ENCODE results near the gene IRAK2. TPM values are rescaled to one million over a fixed set of nuclear protein-coding genes. Genes with fewer than 3 reads are reported as not detected.

IRAK2 gene
- total and polyA plus RNA-seq, 12 donors: 0.73 to 3.6 (median 1.3) TPM

DNA sequence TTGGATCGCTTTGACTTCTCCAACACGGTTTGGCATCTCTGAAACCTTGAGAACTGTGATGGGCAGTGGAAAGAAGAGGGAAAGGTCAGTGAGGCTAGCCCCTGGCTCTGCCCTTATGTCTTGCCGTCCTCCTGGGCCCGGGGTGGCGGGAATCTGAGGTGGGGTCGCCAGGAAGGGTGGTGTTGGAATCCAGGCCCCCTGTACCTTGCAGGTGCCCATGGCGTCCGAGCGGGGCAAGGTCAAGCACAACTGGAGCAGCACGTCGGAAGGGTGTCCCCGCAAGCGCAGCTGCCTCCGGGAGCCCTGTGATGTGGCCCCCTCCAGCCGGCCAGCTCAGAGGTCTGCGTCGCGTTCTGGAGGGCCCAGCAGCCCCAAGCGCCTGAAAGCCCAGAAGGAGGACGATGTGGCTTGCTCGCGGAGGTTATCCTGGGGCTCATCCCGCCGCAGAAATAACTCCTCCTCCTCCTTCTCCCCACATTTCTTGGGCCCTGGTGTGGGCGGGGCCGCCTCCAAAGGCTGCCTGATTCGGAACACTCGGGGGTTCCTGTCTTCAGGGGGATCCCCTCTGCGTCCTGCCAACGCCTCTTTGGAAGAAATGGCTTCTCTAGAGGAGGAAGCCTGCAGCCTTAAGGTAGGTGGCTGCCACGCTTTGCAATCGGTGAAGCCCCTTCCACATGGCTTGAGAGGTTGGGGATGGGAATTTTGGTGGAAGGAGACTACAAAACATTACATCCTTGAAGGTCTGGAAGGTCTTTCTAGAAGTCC is 84.4 kb downstream of the IRAK2 start:
- DNase-seq (peak in 1 of 2 donors; percentile 29), ATAC-seq (peak in 6 of 8 donors; percentile 10 to 32 (median 14))
- Histone ChIP-seq H3K27me3 (no peaks in the 10 kb centered on the region), H3K27ac (peak overlapping the region in 9 of 10 donors; percentile 71 to 97 (median 92)), H3K9me3 (peaks cover 0 to 26% (median 10%) of the 10 kb centered on the region in 11 donors), H3K36me3 (peaks cover 0 to 45% (median 4%) of the 10 kb centered on the region in 9 donors), H3K4me3 (peak overlapping the region; percentile 64 to 92 (median 72)), H3K4me1 (peaks cover 9 to 42% (median 36%) of the 10 kb centered on the region in 9 donors)
- WGBS, 2 donors: 2% methylated on average over 32 of the region's 32 CpGs
- intact Hi-C loops (cut with DNase I): no loop called here
- TF ChIP-seq, protein P1, sequence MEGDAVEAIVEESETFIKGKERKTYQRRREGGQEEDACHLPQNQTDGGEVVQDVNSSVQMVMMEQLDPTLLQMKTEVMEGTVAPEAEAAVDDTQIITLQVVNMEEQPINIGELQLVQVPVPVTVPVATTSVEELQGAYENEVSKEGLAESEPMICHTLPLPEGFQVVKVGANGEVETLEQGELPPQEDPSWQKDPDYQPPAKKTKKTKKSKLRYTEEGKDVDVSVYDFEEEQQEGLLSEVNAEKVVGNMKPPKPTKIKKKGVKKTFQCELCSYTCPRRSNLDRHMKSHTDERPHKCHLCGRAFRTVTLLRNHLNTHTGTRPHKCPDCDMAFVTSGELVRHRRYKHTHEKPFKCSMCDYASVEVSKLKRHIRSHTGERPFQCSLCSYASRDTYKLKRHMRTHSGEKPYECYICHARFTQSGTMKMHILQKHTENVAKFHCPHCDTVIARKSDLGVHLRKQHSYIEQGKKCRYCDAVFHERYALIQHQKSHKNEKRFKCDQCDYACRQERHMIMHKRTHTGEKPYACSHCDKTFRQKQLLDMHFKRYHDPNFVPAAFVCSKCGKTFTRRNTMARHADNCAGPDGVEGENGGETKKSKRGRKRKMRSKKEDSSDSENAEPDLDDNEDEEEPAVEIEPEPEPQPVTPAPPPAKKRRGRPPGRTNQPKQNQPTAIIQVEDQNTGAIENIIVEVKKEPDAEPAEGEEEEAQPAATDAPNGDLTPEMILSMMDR (IDR thresholded peaks at IDR 0.05): no peak

DNA sequence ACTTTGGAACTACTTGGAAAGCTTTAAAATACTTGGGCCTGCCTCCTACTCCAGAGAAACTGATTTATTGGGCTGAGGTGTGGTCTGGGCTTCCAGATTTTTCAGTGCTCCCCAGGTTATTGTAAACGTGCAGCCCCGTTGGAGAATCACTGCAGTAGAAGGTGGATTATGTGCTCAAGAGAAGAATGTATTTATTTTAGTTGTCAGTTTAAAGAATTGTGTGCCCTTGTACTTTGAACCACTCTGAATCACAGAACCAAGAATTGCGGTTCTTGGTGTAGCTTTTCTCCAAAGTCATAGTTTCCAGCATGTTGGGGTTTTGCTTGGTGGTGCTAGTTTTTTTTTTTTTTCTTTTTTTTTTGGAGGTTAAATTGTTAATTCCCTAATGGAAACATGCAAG is 85.1 kb downstream of the IRAK2 start:
- Histone ChIP-seq H3K36me3 (peaks cover 0 to 41% (median 4%) of the 10 kb centered on the region in 9 donors), H3K4me3 (peak overlapping the region in 9 of 10 donors; percentile 64 to 92 (median 73)), H3K27me3 (no peaks in the 10 kb centered on the region), H3K27ac (peak overlapping the region in 5 of 10 donors; percentile 81 to 94 (median 92)), H3K9me3 (peaks cover 0 to 19% (median 7%) of the 10 kb centered on the region in 11 donors), H3K4me1 (peaks cover 9 to 43% (median 38%) of the 10 kb centered on the region in 9 donors)
- intact Hi-C loops (cut with DNase I): no loop called here
- DNase-seq (no peak), ATAC-seq (no peak)
- WGBS, 2 donors: 36 to 39% methylated on average over 3 of the region's 3 CpGs
- TF ChIP-seq, protein P1 (IDR thresholded peaks at IDR 0.05): no peak

DNA sequence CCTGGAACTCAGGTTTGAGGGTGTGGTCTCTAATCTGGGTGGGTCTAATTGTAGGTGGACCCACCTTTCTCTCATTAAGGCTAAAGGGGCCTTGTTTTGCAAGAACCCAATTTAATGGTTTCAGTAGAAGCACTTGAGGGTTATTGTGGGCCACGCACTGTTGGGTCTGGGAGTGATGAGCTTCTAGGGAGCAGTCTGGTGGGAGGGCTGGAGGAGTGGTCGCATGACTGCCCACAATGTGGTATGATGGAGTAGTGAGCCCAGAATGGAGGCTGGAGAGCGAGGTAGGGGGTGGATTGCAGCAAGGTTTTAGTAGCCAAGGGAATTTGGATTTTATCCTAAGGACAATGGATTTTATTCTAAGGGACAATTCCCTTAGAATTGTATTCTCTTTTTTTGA is 86.3 kb downstream of the IRAK2 start:
- Histone ChIP-seq H3K4me3 (peak overlapping the region in 1 of 10 donors; percentile 69), H3K27me3 (no peaks in the 10 kb centered on the region), H3K9me3 (peaks cover 0 to 7% (median 0%) of the 10 kb centered on the region in 11 donors), H3K27ac (no peak overlapping the region), H3K4me1 (peaks cover 9 to 43% (median 38%) of the 10 kb centered on the region in 9 donors), H3K36me3 (peaks cover 0 to 48% (median 4%) of the 10 kb centered on the region in 9 donors)
- WGBS, 2 donors: 97 to 98% methylated on average over 3 of the region's 3 CpGs
- no peak for ATAC-seq
- TF ChIP-seq, protein P1 (IDR thresholded peaks at IDR 0.05): no peak
- intact Hi-C loops (cut with DNase I): no loop called here
- no peak for DNase-seq

DNA sequence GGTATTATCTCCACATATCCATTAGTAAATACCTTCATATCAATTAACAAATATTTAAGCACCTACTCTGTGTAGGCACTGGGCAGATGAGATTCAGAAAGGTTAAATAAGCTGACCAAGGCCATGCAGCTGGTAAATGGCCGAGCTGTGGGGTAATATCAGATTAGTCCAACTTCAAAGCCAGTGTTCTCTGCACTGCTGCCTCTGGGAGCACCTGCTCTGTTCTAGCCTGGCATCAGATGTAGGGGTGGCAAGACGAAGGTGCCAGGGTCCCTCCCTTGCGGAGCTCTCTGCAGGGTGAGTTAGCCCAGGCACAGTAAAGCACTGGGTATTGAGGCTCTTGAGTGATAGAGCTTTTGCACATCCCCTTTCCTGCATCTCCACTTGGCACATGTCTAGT is 89.0 kb downstream of the IRAK2 start:
- no peak overlapping the region for H3K27ac ChIP-seq
- intact Hi-C loops (cut with DNase I): no loop called here
- peaks cover 0 to 74% (median 8%) of the 10 kb centered on the region in 9 donors for H3K36me3 ChIP-seq
- DNase-seq (no peak), ATAC-seq (no peak)
- TF ChIP-seq, protein P1 (IDR thresholded peaks at IDR 0.05): no peak
- no peaks in the 10 kb centered on the region for H3K27me3 ChIP-seq
- no peak overlapping the region for H3K4me3 ChIP-seq
- peaks cover 9 to 39% (median 33%) of the 10 kb centered on the region in 9 donors for H3K4me1 ChIP-seq
- H3K9me3 ChIP-seq: no peaks in the 10 kb centered on the region
- WGBS, 2 donors: 89 to 92% methylated on average over 3 of the region's 3 CpGs

Data from heart right ventricle (tissue), 16 donors.